H1 (cell line): Measurements from ENCODE around the gene WDR5. TPM values are rescaled to one million over a fixed set of nuclear protein-coding genes. Genes with fewer than 3 reads are reported as not detected.

Experiments used
- CTCF ChIA-PET: fragments of 300-600 bp; sonication (Branson Sonifier 250); formaldehyde crosslinking; loops from one replicate; lab custom pipeline; 2021; ENCODE audit not compliant: partially characterized antibody; lab: Charles Lee
- POLR2A ChIA-PET: fragments of 300-600 bp; sonication (Branson Sonifier 250); formaldehyde crosslinking; loops from one replicate; lab custom pipeline; 2021; ENCODE audit warnings: inconsistent platforms; ENCODE audit not compliant: partially characterized antibody; lab: Charles Lee
- DNase-seq, 2 experiments: peaks; one replicate each; pipeline versions ENCODE4 v3.0.0 to v3.0.0-alpha.2; 2010 to 2022; ENCODE audit warnings: low spot score in 2 of 2, low read depth in 1 of 2, mixed read lengths in 1 of 2
- FAIRE-seq: peaks from 2 replicates; lab custom pipeline; 2011; peaks lifted over from hg19 to GRCh38; lab: Jason Lieb, UNC
- H2AFZ ChIP-seq: 2 replicates; pipeline ENCODE4 v1.8.1; 2012; ENCODE audit warnings: low read length, inconsistent platforms
- H2AK5ac ChIP-seq: 2 replicates; pipeline ENCODE4 v1.6.1; 2013; ENCODE audit warnings: low read depth, low read length
- H2BK120ac ChIP-seq: replicated peaks from 2 replicates; pipeline ENCODE3; 2013; ENCODE audit warnings: low read depth, low read length, inconsistent platforms
- H2BK12ac ChIP-seq: 2 replicates; pipeline ENCODE4 v1.6.1; 2013; ENCODE audit warnings: low read depth, low read length
- H2BK15ac ChIP-seq: 2 replicates; pipeline ENCODE4 v1.6.1; 2013; ENCODE audit warnings: low read length
- H2BK20ac ChIP-seq: 2 replicates; pipeline ENCODE4 v1.6.1; 2013; ENCODE audit warnings: low read length
- H2BK5ac ChIP-seq: 2 replicates; pipeline ENCODE4 v1.6.1; 2013; ENCODE audit warnings: low read depth, low read length
- H3K14ac ChIP-seq: 2 replicates; pipeline ENCODE4 v1.6.1; 2013; ENCODE audit warnings: inconsistent platforms; ENCODE audit not compliant: insufficient read length
- H3K18ac ChIP-seq: 2 replicates; pipeline ENCODE4 v1.6.1; 2013; ENCODE audit warnings: low read length; ENCODE audit errors: extremely low read depth
- H3K23ac ChIP-seq: 2 replicates; pipeline ENCODE4 v1.6.1; 2013; ENCODE audit warnings: inconsistent platforms; ENCODE audit not compliant: insufficient read length
- H3K23me2 ChIP-seq: 2 replicates; pipeline ENCODE4 v1.6.1; 2013; ENCODE audit warnings: low read depth, low read length
- H3K27ac ChIP-seq: 2 replicates; pipeline ENCODE4 v1.6.1; 2011; ENCODE audit warnings: low read depth, low read length, inconsistent platforms
- H3K27me3 ChIP-seq, 4 experiments: replicated peaks in 1 of 4; 1 replicate in 1 of 4; 2 replicates in 3 of 4; pipeline versions ENCODE4 v1.6.1 to v1.8.1; 2011 to 2013; ENCODE audit warnings: low read length in 3 of 4, mild to moderate bottlenecking in 3 of 4, inconsistent platforms in 2 of 4, mixed read lengths in 2 of 4, moderate library complexity in 1 of 4; ENCODE audit not compliant: control insufficient read depth in 3 of 4, insufficient read depth in 3 of 4; ENCODE audit errors: extremely low read depth in 1 of 4
- H3K36me3 ChIP-seq, 4 experiments: 2 replicates each; pipeline versions ENCODE4 v1.6.1 to v1.8.1; 2011 to 2013; ENCODE audit warnings: mild to moderate bottlenecking in 4 of 4, low read length in 3 of 4, moderate library complexity in 2 of 4, control low read depth in 1 of 4, inconsistent platforms in 1 of 4; ENCODE audit not compliant: insufficient read depth in 4 of 4, control insufficient read depth in 2 of 4
- H3K4ac ChIP-seq: replicated peaks from 2 replicates; pipeline ENCODE3; 2013; ENCODE audit warnings: low read length, low read depth, mixed read lengths, inconsistent platforms; ENCODE audit not compliant: insufficient read length
- H3K4me1 ChIP-seq, 4 experiments: replicated peaks in 1 of 4; 1 replicate in 1 of 4; 2 replicates in 3 of 4; pipeline versions ENCODE4 v1.6.1 to v1.8.1; 2011 to 2013; ENCODE audit warnings: low read length in 3 of 4, inconsistent platforms in 2 of 4, mixed read lengths in 1 of 4; ENCODE audit not compliant: insufficient read depth in 4 of 4, control insufficient read depth in 3 of 4
- H3K4me2 ChIP-seq, 2 experiments: 2 replicates each; pipeline versions ENCODE4 v1.6.1 to v1.8.1; 2011 to 2013; ENCODE audit warnings: low read depth in 2 of 2, low read length in 2 of 2, control low read depth in 1 of 2, inconsistent platforms in 1 of 2, mild to moderate bottlenecking in 1 of 2; ENCODE audit not compliant: insufficient read depth in 1 of 2
- H3K4me3 ChIP-seq, 4 experiments: fragments of 200-600, 300-600 bp in 1 of 4; sonication (generic), shearing (Covaris generic), sonication (Bioruptor Twin) in 1 of 4; 2 replicates each; pipeline versions ENCODE4 v1.5.1 to v1.8.1; 2011 to 2016; ENCODE audit warnings: low read length in 4 of 4, low read depth in 3 of 4, control low read depth in 2 of 4, inconsistent platforms in 2 of 4, mild to moderate bottlenecking in 2 of 4, mixed read lengths in 1 of 4, moderate library complexity in 1 of 4; ENCODE audit not compliant: insufficient read depth in 2 of 4; ENCODE audit errors: extremely low read depth in 1 of 4
- H3K56ac ChIP-seq: replicated peaks from 2 replicates; pipeline ENCODE3; 2013; ENCODE audit warnings: low read depth, mild to moderate bottlenecking, mixed read lengths, low read length, inconsistent platforms; ENCODE audit not compliant: insufficient read length
- H3K79me1 ChIP-seq: 2 replicates; pipeline ENCODE4 v1.6.1; 2013; ENCODE audit warnings: low read depth, low read length, control low read depth
- H3K79me2 ChIP-seq, 2 experiments: 2 replicates each; pipeline versions ENCODE4 v1.6.1 to v1.8.1; 2012 to 2013; ENCODE audit warnings: low read length in 2 of 2, mild to moderate bottlenecking in 2 of 2, inconsistent platforms in 1 of 2; ENCODE audit not compliant: insufficient read depth in 2 of 2, control insufficient read depth in 1 of 2
- H3K9ac ChIP-seq, 4 experiments: replicated peaks in 1 of 4; 1 replicate in 1 of 4; 2 replicates in 3 of 4; pipeline versions ENCODE4 v1.6.1 to v1.8.1; 2011 to 2013; ENCODE audit warnings: low read depth in 3 of 4, low read length in 3 of 4, control low read depth in 2 of 4, mild to moderate bottlenecking in 2 of 4, moderate library complexity in 2 of 4, inconsistent platforms in 1 of 4; ENCODE audit errors: extremely low read depth in 1 of 4
- H3K9me3 ChIP-seq, 2 experiments: 2 replicates each; pipeline versions ENCODE4 v1.6.1 to v1.8.1; 2012 to 2013; ENCODE audit warnings: mild to moderate bottlenecking in 2 of 2, moderate library complexity in 2 of 2, control low read depth in 1 of 2, inconsistent platforms in 1 of 2, low read depth in 1 of 2, low read length in 1 of 2, mixed read lengths in 1 of 2; ENCODE audit not compliant: insufficient read depth in 2 of 2
- H4K20me1 ChIP-seq, 2 experiments: replicated peaks in 1 of 2; 2 replicates each; pipeline versions ENCODE3 to v1.8.1; 2011 to 2013; ENCODE audit warnings: inconsistent platforms in 2 of 2, low read length in 2 of 2, mild to moderate bottlenecking in 1 of 2; ENCODE audit not compliant: insufficient read depth in 2 of 2, control insufficient read depth in 1 of 2
- H4K5ac ChIP-seq: 2 replicates; pipeline ENCODE4 v1.6.1; 2013; ENCODE audit warnings: low read length, low read depth, mixed read lengths, inconsistent platforms; ENCODE audit not compliant: insufficient read length
- H4K8ac ChIP-seq: 2 replicates; pipeline ENCODE4 v1.8.0; 2013; ENCODE audit warnings: mild to moderate bottlenecking, moderate library complexity, low read length, inconsistent platforms; ENCODE audit not compliant: insufficient read depth; ENCODE audit errors: extremely low read depth
- H4K91ac ChIP-seq: replicated peaks from 2 replicates; pipeline ENCODE3; 2013; ENCODE audit warnings: low read length, mixed read lengths, inconsistent platforms; ENCODE audit not compliant: insufficient read length
- BACH1 ChIP-seq: IDR thresholded peaks from 2 replicates; pipeline ENCODE4 v1.6.1; 2012; ENCODE audit warnings: low read length, improper control_type of control experiment
- CEBPB ChIP-seq: IDR thresholded peaks from 2 replicates; pipeline ENCODE4 v1.6.1; 2012; ENCODE audit warnings: low read depth, low read length
- GABPA ChIP-seq: IDR thresholded peaks from 2 replicates; pipeline ENCODE4 v1.6.1; 2011; ENCODE audit warnings: mild to moderate bottlenecking, low read length, moderate library complexity, borderline replicate concordance; ENCODE audit not compliant: insufficient read depth
- HDAC6 ChIP-seq: IDR thresholded peaks from one replicate; pipeline ENCODE4 v1.7.1; 2012; ENCODE audit warnings: low read depth, mild to moderate bottlenecking, inconsistent platforms, low read length, moderate library complexity
- KDM5A ChIP-seq: fragments of 200-600 bp; IDR thresholded peaks from 2 replicates; pipeline ENCODE4 v1.7.1; 2012; ENCODE audit warnings: mild to moderate bottlenecking, low read length, inconsistent platforms, mixed read lengths
- NANOG ChIP-seq: IDR thresholded peaks from 2 replicates; pipeline ENCODE4 v1.6.1; 2011; ENCODE audit warnings: low read length, low read depth, mild to moderate bottlenecking, inconsistent platforms; ENCODE audit not compliant: insufficient read depth, poor library complexity, severe bottlenecking
- POLR2AphosphoS5 ChIP-seq: IDR thresholded peaks from 2 replicates; pipeline ENCODE4 v1.6.1; 2011; ENCODE audit warnings: low read depth, low read length
- RAD21 ChIP-seq, 2 experiments: IDR thresholded peaks in 1 of 2; conservative IDR thresholded peaks in 1 of 2; 2 replicates each; pipeline ENCODE4 v1.6.1; 2011; ENCODE audit warnings: low read depth in 2 of 2, low read length in 2 of 2, improper control_type of control experiment in 1 of 2, inconsistent platforms in 1 of 2, mild to moderate bottlenecking in 1 of 2, moderate library complexity in 1 of 2
- RBBP5 ChIP-seq: IDR thresholded peaks from 2 replicates; pipeline ENCODE4 v1.7.1; 2012; ENCODE audit warnings: low read depth, mild to moderate bottlenecking, inconsistent platforms, low read length, moderate library complexity, borderline replicate concordance
- SAP30 ChIP-seq: fragments of 300-600 bp; sonication (generic); IDR thresholded peaks from 2 replicates; pipeline ENCODE4 v1.7.1; 2012; ENCODE audit warnings: low read length, moderate library complexity, mild to moderate bottlenecking, inconsistent platforms; ENCODE audit not compliant: insufficient read depth, insufficient replicate concordance
- TEAD4 ChIP-seq: IDR thresholded peaks from 2 replicates; pipeline ENCODE4 v1.6.1; 2012; ENCODE audit warnings: low read depth, low read length, inconsistent platforms, mixed read lengths
- WGBS, 2 experiments: shearing (Covaris generic) in 1 of 2; methylation state at CpG; one replicate each; pipeline versions ENCODE4 v1.1.6 to v1.1.7; 2013 to 2015; ENCODE audit warnings: low lambda C conversion rate in 2 of 2, mixed read lengths in 2 of 2, inconsistent platforms in 1 of 2, low coverage in 1 of 2, missing lambda C conversion rate in 1 of 2; ENCODE audit not compliant: insufficient replicate concordance in 2 of 2, insufficient coverage in 1 of 2, insufficient read length in 1 of 2; ENCODE audit errors: extremely low coverage in 1 of 2, missing lambda C conversion rate in 1 of 2; 5-methylcytosine and 5-hydroxymethylcytosine counted together
- polyA plus RNA-seq, 7 experiments: library from polyadenylated mRNA; depleted of rRNA in 3 of 7; stranded (reverse) in 5 of 7; unstranded in 2 of 7; fragments of >200 nt in 5 of 7; fragments of 200-250 nt in 2 of 7; gene quantifications; 1 replicate in 5 of 7; 2 replicates in 1 of 7; 4 replicates in 1 of 7; pipeline versions ENCODE4 v1.2.1 to v1.2.3, GENCODE V29; 2011 to 2013; ENCODE audit warnings: missing spikeins in 2 of 7, mixed read lengths in 2 of 7
- total RNA-seq: library from RNA; stranded (reverse); fragmentation: NEBNext Ultra II Directional; extraction: Animal tissue kit (Norgen Biotek cat#: 25700); gene quantifications from 2 replicates; pipeline ENCODE4 v1.2.1, GENCODE V29; 2021
- TF ChIP-seq, protein P1 (sequence below): IDR thresholded peaks from 2 replicates; pipeline ENCODE4 v1.6.1; 2011; ENCODE audit warnings: low read depth, mild to moderate bottlenecking, low read length; ENCODE audit not compliant: insufficient read depth

Gene WDR5
- total and polyA plus RNA-seq, 2 of the 8 experiments (the other 6 are each of a cell fraction or from before 2014, with no cell fraction given), result 38.4 to 68.1 TPM

- CTCF ChIA-PET, result interaction anchor here (0.9 to 2.7 kb wide), 2 partner anchors 16 to 411 kb away, joined by 3 to 8 read pairs; no protein-coding TSS in a partner anchor
- no peak for TF ChIP-seq TEAD4
- TF ChIP-seq CEBPB, result no peak
- TF ChIP-seq, protein P1, sequence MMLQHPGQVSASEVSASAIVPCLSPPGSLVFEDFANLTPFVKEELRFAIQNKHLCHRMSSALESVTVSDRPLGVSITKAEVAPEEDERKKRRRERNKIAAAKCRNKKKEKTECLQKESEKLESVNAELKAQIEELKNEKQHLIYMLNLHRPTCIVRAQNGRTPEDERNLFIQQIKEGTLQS, result no peak
- TF ChIP-seq NANOG, result no peak
- TF ChIP-seq SAP30, result no peak
- TF ChIP-seq BACH1, result no peak
- no peak for TF ChIP-seq GABPA
- TF ChIP-seq RBBP5, result no peak
- TF ChIP-seq RAD21 (IDR thresholded peaks at IDR 0.05 in 1 of 2, conservative IDR thresholded peaks at IDR 0.05 in 1 of 2; ENCODE audit: low read depth in 2 of 2, low read length in 2 of 2), result no peak
- no peak for TF ChIP-seq HDAC6
- TF ChIP-seq POLR2AphosphoS5, result no peak
- no peak for TF ChIP-seq KDM5A
Measured at GRCh38 chr9:134154262-134154701, 18.4 kb downstream of the WDR5 start.

More at GRCh38 chr9:134154262-134154701, 18.4 kb downstream of the WDR5 start:
- FAIRE-seq (no peak), DNase-seq (no peak)
- no peaks in the 10 kb centered on the region for H3K27me3 ChIP-seq
- no peak overlapping the region for H3K9ac ChIP-seq
- no peak overlapping the region for H2BK12ac ChIP-seq
- no peak overlapping the region for H4K5ac ChIP-seq
- H3K79me2 ChIP-seq, result no peaks in the 10 kb centered on the region
- POLR2A ChIA-PET, result interaction anchor here (0.6 to 1.0 kb wide), 2 partner anchors 16 to 606 kb away, joined by 3 to 4 read pairs; no protein-coding TSS in a partner anchor
- H3K36me3 ChIP-seq, result peaks cover 34 to 81% (median 70%) of the 10 kb centered on the region in 4 experiments
- no peak overlapping the region for H4K91ac ChIP-seq
- no peak overlapping the region for H3K4ac ChIP-seq
- no peak overlapping the region for H2BK5ac ChIP-seq
- H3K9me3 ChIP-seq, result no peaks in the 10 kb centered on the region
- H3K14ac ChIP-seq, result no peak overlapping the region
- H3K79me1 ChIP-seq, result peaks cover 8% of the 10 kb centered on the region
- H2BK20ac ChIP-seq, result no peak overlapping the region
- no peak overlapping the region for H3K4me3 ChIP-seq
- no peak overlapping the region for H2AK5ac ChIP-seq
- no peaks in the 10 kb centered on the region for H3K23me2 ChIP-seq
- H3K56ac ChIP-seq, result no peak overlapping the region
- H4K8ac ChIP-seq, result no peak overlapping the region
- no peak overlapping the region for H2AFZ ChIP-seq
- peaks cover 11 to 31% of the 10 kb centered on the region in 2 experiments for H4K20me1 ChIP-seq
- H2BK15ac ChIP-seq, result no peak overlapping the region
- no peak overlapping the region for H2BK120ac ChIP-seq
- WGBS, 2 experiments, result 95% methylated on average over 19 of the region's 27 CpGs; no CpG with 5 or more reads in 1 of the 2 experiments
- H3K4me2 ChIP-seq, result no peak overlapping the region
- H3K23ac ChIP-seq, result no peak overlapping the region
- H3K18ac ChIP-seq, result no peak overlapping the region
- H3K27ac ChIP-seq, result no peak overlapping the region
- H3K4me1 ChIP-seq, result no peaks in the 10 kb centered on the region
